GM12878 (cell line): ENCODE data around the gene IER2. TPM values are rescaled to one million over a fixed set of nuclear protein-coding genes. Genes with fewer than 3 reads are reported as not detected.
"Not testable (repeated sequence)": the region's sequence is repeated elsewhere in the genome, so short reads cannot be mapped to it uniquely, and the experiment has no call there.

Experiments
- ATAC-seq: fragments of 200-7000 bp; cut with Tn5 transposase; 3 replicates; pipeline ENCODE4 v1.9.1; 2020; ENCODE audit warnings: mild to moderate bottlenecking, moderate library complexity
- BruUV-seq: library from RNA; stranded (reverse); fragments of 400-500 nt; replicated peaks from 2 replicates; lab custom pipeline; 2021; lab: Mats Ljungman, UMichigan
- CTCF ChIA-PET: fragments of 300-600 bp; sonication (Branson Sonifier 250); formaldehyde crosslinking; extraction: SDS; loops from one replicate; lab custom pipeline; 2021; ENCODE audit warnings: inconsistent platforms; lab: Yijun Ruan, JAX
- POLR2A ChIA-PET: fragments of 350-600 bp; formaldehyde crosslinking; extraction: SDS; loops from one replicate; lab custom pipeline; 2021; ENCODE audit warnings: inconsistent platforms; lab: Charles Lee
- RAD21 ChIA-PET: fragments of 300-600 bp; sonication (Branson Sonifier 250); formaldehyde crosslinking; loops from one replicate; lab custom pipeline; 2023; ENCODE audit warnings: antibody characterized with exemption; ENCODE audit not compliant: unreplicated experiment; lab: Charles Lee
- SMC1A ChIA-PET: fragments of 300-600 bp; sonication (Branson Sonifier 250); formaldehyde crosslinking; loops from one replicate; lab custom pipeline; 2023; ENCODE audit not compliant: unreplicated experiment, uncharacterized antibody; lab: Charles Lee
- DNase-seq: peaks from one replicate; pipeline ENCODE4 v3.0.0-alpha.2; 2011; ENCODE audit warnings: low read depth, low spot score
- FAIRE-seq: peaks from 3 replicates; lab custom pipeline; 2011; peaks lifted over from hg19 to GRCh38; lab: Jason Lieb, UNC
- H2AFZ ChIP-seq: 2 replicates; pipeline ENCODE4 v1.6.0; 2011; ENCODE audit warnings: low read depth, low read length, control low read depth; ENCODE audit not compliant: control insufficient read depth
- H3K27ac ChIP-seq: 2 replicates; pipeline ENCODE4 v1.5.1; 2011; ENCODE audit warnings: control low read depth; ENCODE audit not compliant: control insufficient read depth, insufficient read depth
- H3K27me3 ChIP-seq, 2 experiments: replicated peaks in 1 of 2; 2 replicates each; pipeline versions ENCODE4 v1.6.0 to v1.6.1; 2011; ENCODE audit warnings: low read length in 1 of 2; ENCODE audit not compliant: control insufficient read depth in 2 of 2, insufficient read depth in 2 of 2
- H3K36me3 ChIP-seq, 2 experiments: 2 replicates each; pipeline ENCODE4 v1.5.1; 2011; ENCODE audit warnings: low read length in 1 of 2; ENCODE audit not compliant: control insufficient read depth in 2 of 2, insufficient read depth in 2 of 2
- H3K4me1 ChIP-seq: 2 replicates; pipeline ENCODE4 v1.6.1; 2011; ENCODE audit warnings: mild to moderate bottlenecking, low read length, moderate library complexity, mixed read lengths; ENCODE audit not compliant: control insufficient read depth, insufficient read depth
- H3K4me2 ChIP-seq: 2 replicates; pipeline ENCODE4 v1.6.0; 2011; ENCODE audit warnings: control low read depth; ENCODE audit not compliant: control insufficient read depth, insufficient read depth
- H3K4me3 ChIP-seq: fragments of 200-600 bp; sonication (generic); 2 replicates; pipeline ENCODE4 v1.5.1; 2016
- H3K79me2 ChIP-seq: 2 replicates; pipeline ENCODE4 v1.6.0; 2011; ENCODE audit warnings: low read length; ENCODE audit not compliant: control insufficient read depth, insufficient read depth
- H3K9ac ChIP-seq: 2 replicates; pipeline ENCODE4 v1.8.0; 2011; ENCODE audit warnings: low read length, control low read depth, mixed read lengths; ENCODE audit not compliant: control insufficient read depth, insufficient read depth
- H3K9me3 ChIP-seq: replicated peaks from 3 replicates; pipeline ENCODE4 v1.5.1; 2011; ENCODE audit warnings: mild to moderate bottlenecking, low read length; ENCODE audit not compliant: control insufficient read depth, insufficient read depth
- H4K20me1 ChIP-seq: 2 replicates; pipeline ENCODE4 v1.6.0; 2011; ENCODE audit not compliant: control insufficient read depth, insufficient read depth
- RELB ChIP-seq: fragments of 450-650 bp; IDR thresholded peaks from 2 replicates; pipeline ENCODE4 v1.6.1; 2017; ENCODE audit warnings: low read depth, mild to moderate bottlenecking, moderate library complexity
- WGBS: methylation state at CpG from one replicate; pipeline ENCODE4 v1.1.6; 2016; ENCODE audit warnings: low lambda C conversion rate; ENCODE audit not compliant: insufficient replicate concordance, insufficient coverage; ENCODE audit errors: missing lambda C conversion rate; 5-methylcytosine and 5-hydroxymethylcytosine counted together
- in situ Hi-C: fragments of 300-500 bp; cut with MboI; formaldehyde crosslinking; loops from 9 replicates; pipeline ENCODE4 v1.14.3; 2018; ENCODE audit warnings: mixed read lengths
- intact Hi-C: fragments of 100-400 bp; cut with micrococcal nuclease; formaldehyde crosslinking; loops from one replicate; pipeline ENCODE4 v1.14.2; 2022; ENCODE audit not compliant: unreplicated experiment
- polyA plus RNA-seq, 11 experiments: library from polyadenylated mRNA; depleted of rRNA in 4 of 11; unstranded in 6 of 11; stranded (reverse) in 5 of 11; fragments of >200 nt; fragmentation: Nextera tagmentation in 4 of 11; fragmentation: Illumina TruSeq in 1 of 11; extraction: Ambion mirVana in 4 of 11; extraction: Trizol in 1 of 11; gene quantifications; 1 replicate in 1 of 11; 2 replicates in 10 of 11; pipeline versions ENCODE4 v1.2.1 to v1.2.3, GENCODE V29; 2011 to 2016; ENCODE audit warnings: inconsistent platforms in 2 of 11, missing spikeins in 2 of 11, low read depth in 1 of 11
- total RNA-seq, 4 experiments: library from RNA; depleted of rRNA in 3 of 4; stranded (reverse); fragments of >200 nt in 3 of 4; fragmentation: Illumina TruSeq in 1 of 4; extraction: Trizol in 1 of 4; gene quantifications; 2 replicates each; pipeline versions ENCODE4 v1.2.1 to v1.2.3, GENCODE V29; 2013 to 2021

Gene IER2
- total and polyA plus RNA-seq, 10 of the 15 experiments (the other 5 are each of a cell fraction or from before 2014, with no cell fraction given) = 2.8 to 94.5 (median 24.9) TPM

- peak; percentile 44; the same call in 1 of the 2 replicates for TF ChIP-seq RELB
These were observed 31.7 kb downstream of the IER2 start (continued) for GRCh38 chr19:13181747-13182388.

- CTCF ChIA-PET = not testable (repeated sequence)
These were observed 34.7 kb downstream of the IER2 start for GRCh38 chr19:13184926-13185325.

More at GRCh38 chr19:13184926-13185325, 34.7 kb downstream of the IER2 start:
- DNase-seq, H3K79me2 ChIP-seq, FAIRE-seq, intact Hi-C loops, POLR2A ChIA-PET, H3K4me2 ChIP-seq, H2AFZ ChIP-seq, H3K9me3 ChIP-seq, SMC1A ChIA-PET, RAD21 ChIA-PET, ATAC-seq, H3K36me3 ChIP-seq, BruUV-seq, H3K4me3 ChIP-seq, H3K27ac ChIP-seq, H4K20me1 ChIP-seq, in situ Hi-C loops, H3K9ac ChIP-seq, H3K27me3 ChIP-seq: not testable (repeated sequence)
- H3K4me1 ChIP-seq = peaks cover 18% of the 10 kb centered on the region
- WGBS = 92% methylated on average over 23 of the region's 23 CpGs
